ENCODE measurements around the gene CHD2. TPM values are rescaled to one million over a fixed set of nuclear protein-coding genes. Genes with fewer than 3 reads are reported as not detected.

Gene CHD2
- total RNA-seq, 1 experiment from 2014 or later = 81.8 TPM

DNA sequence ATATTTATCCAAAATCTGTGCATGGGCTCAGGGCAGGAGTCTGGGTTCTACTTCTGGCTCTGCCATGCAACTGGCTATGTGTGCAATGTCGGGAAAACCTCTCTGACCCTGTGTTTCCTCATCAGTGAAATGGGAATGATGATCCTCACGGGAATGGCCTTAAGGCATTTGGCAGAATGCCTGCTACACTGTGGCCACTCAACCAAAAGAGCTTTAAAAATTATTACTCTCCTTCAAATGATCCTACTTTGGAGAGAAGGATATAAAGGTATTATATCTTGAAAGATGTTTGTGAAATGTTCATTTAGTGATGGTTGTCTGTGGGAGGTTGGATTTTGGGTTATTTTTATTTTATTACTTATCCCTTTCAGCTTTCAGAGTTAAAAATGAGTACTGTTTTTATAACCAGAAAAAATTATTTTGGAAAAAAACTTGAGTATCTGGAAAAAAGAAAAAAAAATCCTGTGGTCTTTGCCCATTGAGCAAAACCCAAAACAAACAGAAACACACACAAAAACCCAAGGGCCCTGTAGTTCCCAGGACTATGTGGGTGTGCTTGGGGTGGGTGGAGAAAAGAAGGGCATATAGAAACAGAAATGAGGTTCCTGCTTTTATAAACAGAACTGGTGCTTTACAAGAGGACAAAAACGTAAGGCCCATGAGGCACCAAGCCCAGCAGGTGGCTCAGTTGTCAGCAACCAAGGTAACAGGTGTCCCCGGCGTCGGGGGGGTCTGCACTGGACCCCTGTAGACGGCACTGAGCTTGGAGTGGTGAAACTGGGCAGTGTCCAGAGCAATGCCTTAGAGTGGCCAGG lies 166.9 kb downstream of the CHD2 start:
- Histone ChIP-seq H3K27ac (ENCODE audit: low read length) (no peak overlapping the region), H3K9me3 (ENCODE audit: control insufficient read depth, insufficient read depth, low read depth, low read length) (no peaks in the 10 kb centered on the region), H3K27me3 (ENCODE audit: control insufficient read depth, insufficient read depth, low read length) (peaks cover 12% of the 10 kb centered on the region), H3K4me1 (ENCODE audit: control insufficient read depth, insufficient read depth, low read length) (peaks cover 5% of the 10 kb centered on the region), H3K4me3 (ENCODE audit: low read depth in 2 of 2, low read length in 2 of 2) (no peak overlapping the region), H3K36me3 (ENCODE audit: control insufficient read depth, insufficient read depth, low read length) (no peaks in the 10 kb centered on the region)
- TF ChIP-seq POLR2AphosphoS5 (IDR thresholded peaks at IDR 0.05; ENCODE audit: low read depth, low read length) = no peak
- TF ChIP-seq SIN3A (IDR thresholded peaks at IDR 0.05; ENCODE audit: borderline replicate concordance, insufficient read depth, low read depth, low read length) = no peak
- no peak for TF ChIP-seq TCF7L2 (IDR thresholded peaks at IDR 0.05; ENCODE audit: low read depth, low read length)
- TF ChIP-seq, protein P1, sequence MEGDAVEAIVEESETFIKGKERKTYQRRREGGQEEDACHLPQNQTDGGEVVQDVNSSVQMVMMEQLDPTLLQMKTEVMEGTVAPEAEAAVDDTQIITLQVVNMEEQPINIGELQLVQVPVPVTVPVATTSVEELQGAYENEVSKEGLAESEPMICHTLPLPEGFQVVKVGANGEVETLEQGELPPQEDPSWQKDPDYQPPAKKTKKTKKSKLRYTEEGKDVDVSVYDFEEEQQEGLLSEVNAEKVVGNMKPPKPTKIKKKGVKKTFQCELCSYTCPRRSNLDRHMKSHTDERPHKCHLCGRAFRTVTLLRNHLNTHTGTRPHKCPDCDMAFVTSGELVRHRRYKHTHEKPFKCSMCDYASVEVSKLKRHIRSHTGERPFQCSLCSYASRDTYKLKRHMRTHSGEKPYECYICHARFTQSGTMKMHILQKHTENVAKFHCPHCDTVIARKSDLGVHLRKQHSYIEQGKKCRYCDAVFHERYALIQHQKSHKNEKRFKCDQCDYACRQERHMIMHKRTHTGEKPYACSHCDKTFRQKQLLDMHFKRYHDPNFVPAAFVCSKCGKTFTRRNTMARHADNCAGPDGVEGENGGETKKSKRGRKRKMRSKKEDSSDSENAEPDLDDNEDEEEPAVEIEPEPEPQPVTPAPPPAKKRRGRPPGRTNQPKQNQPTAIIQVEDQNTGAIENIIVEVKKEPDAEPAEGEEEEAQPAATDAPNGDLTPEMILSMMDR (IDR thresholded peaks at IDR 0.05) = no peak
- TF ChIP-seq, protein P2, sequence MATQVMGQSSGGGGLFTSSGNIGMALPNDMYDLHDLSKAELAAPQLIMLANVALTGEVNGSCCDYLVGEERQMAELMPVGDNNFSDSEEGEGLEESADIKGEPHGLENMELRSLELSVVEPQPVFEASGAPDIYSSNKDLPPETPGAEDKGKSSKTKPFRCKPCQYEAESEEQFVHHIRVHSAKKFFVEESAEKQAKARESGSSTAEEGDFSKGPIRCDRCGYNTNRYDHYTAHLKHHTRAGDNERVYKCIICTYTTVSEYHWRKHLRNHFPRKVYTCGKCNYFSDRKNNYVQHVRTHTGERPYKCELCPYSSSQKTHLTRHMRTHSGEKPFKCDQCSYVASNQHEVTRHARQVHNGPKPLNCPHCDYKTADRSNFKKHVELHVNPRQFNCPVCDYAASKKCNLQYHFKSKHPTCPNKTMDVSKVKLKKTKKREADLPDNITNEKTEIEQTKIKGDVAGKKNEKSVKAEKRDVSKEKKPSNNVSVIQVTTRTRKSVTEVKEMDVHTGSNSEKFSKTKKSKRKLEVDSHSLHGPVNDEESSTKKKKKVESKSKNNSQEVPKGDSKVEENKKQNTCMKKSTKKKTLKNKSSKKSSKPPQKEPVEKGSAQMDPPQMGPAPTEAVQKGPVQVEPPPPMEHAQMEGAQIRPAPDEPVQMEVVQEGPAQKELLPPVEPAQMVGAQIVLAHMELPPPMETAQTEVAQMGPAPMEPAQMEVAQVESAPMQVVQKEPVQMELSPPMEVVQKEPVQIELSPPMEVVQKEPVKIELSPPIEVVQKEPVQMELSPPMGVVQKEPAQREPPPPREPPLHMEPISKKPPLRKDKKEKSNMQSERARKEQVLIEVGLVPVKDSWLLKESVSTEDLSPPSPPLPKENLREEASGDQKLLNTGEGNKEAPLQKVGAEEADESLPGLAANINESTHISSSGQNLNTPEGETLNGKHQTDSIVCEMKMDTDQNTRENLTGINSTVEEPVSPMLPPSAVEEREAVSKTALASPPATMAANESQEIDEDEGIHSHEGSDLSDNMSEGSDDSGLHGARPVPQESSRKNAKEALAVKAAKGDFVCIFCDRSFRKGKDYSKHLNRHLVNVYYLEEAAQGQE (IDR thresholded peaks at IDR 0.05; ENCODE audit: insufficient read depth in 1 of 2, low read depth in 2 of 2, low read length in 1 of 2) = no peak
- intact Hi-C loops (cut with micrococcal nuclease; ENCODE audit: unreplicated experiment) (no loop called here), in situ Hi-C loops (cut with HindIII; ENCODE audit: low pct_unique_long_range_greater_than_20kb, low sequenced_read_pairs) (no loop called here)
- ChIA-PET CTCF (no interaction called here), POLR2A (no interaction called here)
- DNase-seq (ENCODE audit: low read depth, low spot score) (no peak), ATAC-seq (no peak)
- BruUV-seq (replicated peaks) = no TSS peak

DNA sequence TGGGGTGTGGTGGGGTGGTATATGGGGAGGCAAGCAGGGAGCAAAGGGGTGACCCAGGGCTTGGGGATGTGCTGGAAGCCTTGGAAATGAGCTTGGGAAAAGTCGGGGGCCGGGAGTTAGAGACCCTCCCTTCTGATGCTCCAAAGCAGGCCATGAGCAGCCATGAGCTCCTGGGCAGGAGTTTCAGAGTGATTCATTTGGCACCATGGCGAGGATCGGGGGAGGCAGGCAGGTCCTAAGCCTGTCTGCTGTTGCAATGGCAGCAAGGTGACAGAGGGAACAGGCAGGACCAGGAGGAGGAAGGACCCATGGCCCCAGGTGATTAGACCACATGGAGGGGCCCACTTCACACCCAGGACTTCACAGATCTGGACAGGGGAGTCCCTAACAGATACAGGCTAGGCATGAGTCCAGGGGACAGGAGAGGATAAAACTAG lies 167.5 kb downstream of the CHD2 start:
- intact Hi-C loops (cut with micrococcal nuclease; ENCODE audit: unreplicated experiment) (no loop called here), in situ Hi-C loops (cut with HindIII; ENCODE audit: low pct_unique_long_range_greater_than_20kb, low sequenced_read_pairs) (no loop called here)
- ChIA-PET POLR2A (no interaction called here), CTCF (no interaction called here)
- ATAC-seq (no peak), DNase-seq (ENCODE audit: low read depth, low spot score) (no peak)
- H3K9me3 ChIP-seq (ENCODE audit: control insufficient read depth, insufficient read depth, low read depth, low read length) = no peaks in the 10 kb centered on the region
- H3K4me1 ChIP-seq (ENCODE audit: control insufficient read depth, insufficient read depth, low read length) = peaks cover 7% of the 10 kb centered on the region
- no peaks in the 10 kb centered on the region for H3K36me3 ChIP-seq (ENCODE audit: control insufficient read depth, insufficient read depth, low read length)
- H3K4me3 ChIP-seq (ENCODE audit: low read depth in 2 of 2, low read length in 2 of 2) = no peak overlapping the region
- TF ChIP-seq POLR2AphosphoS5 (IDR thresholded peaks at IDR 0.05; ENCODE audit: low read depth, low read length) (no peak), SIN3A (IDR thresholded peaks at IDR 0.05; ENCODE audit: borderline replicate concordance, insufficient read depth, low read depth, low read length) (no peak), TCF7L2 (IDR thresholded peaks at IDR 0.05; ENCODE audit: low read depth, low read length) (no peak)
- TF ChIP-seq, protein P1 (IDR thresholded peaks at IDR 0.05) = no peak
- TF ChIP-seq, protein P2 (IDR thresholded peaks at IDR 0.05; ENCODE audit: insufficient read depth in 1 of 2, low read depth in 2 of 2, low read length in 1 of 2) = no peak
- no TSS peak for BruUV-seq (replicated peaks)
- no peak overlapping the region for H3K27ac ChIP-seq (ENCODE audit: low read length)
- peaks cover 16% of the 10 kb centered on the region for H3K27me3 ChIP-seq (ENCODE audit: control insufficient read depth, insufficient read depth, low read length)
